Activated T-cell treated with anti-CD3 and anti-CD28 coated beads, Interleukin-2, amount 50 U/mL, for 72 hours (primary cell): ENCODE results near the gene GRM4. TPM values are rescaled to one million over a fixed set of nuclear protein-coding genes. Genes with fewer than 3 reads are reported as not detected.

Source experiments
- total RNA-seq, 2 donors: library from RNA; stranded (reverse); gene quantifications; one replicate each; pipeline ENCODE4 v1.2.3, GENCODE V29; 2022

The GRM4 gene
- total RNA-seq, 2 donors from 2014 or later = 0.07 TPM; not detected in 1

Other genes starting within 250 kb of the GRM4 start
- gene HMGA1, start 90.8 kb upstream of the GRM4 start, total RNA-seq = 100 to 1,000 TPM; 454 to 573 TPM
- 10 to 100 TPM; 22.8 to 26.7 TPM for gene SMIM29, start 102.9 kb upstream of the GRM4 start, total RNA-seq
- 10 to 100 TPM; 11.1 to 13.7 TPM for gene NUDT3, start 246.6 kb upstream of the GRM4 start, total RNA-seq